H1 (cell line): Measurements from ENCODE around the gene GNG7.
A peak's percentile ranks its signal among the peaks of the same experiment; 100 is the strongest.

Experiments
- CTCF ChIP-seq, 3 experiments: IDR thresholded peaks; 1 replicate in 2 of 3; 2 replicates in 1 of 3; pipeline versions ENCODE4 v1.5.1 to v1.6.1; 2011; ENCODE audit warnings: low read length in 3 of 3, mild to moderate bottlenecking in 3 of 3, inconsistent platforms in 2 of 3, low read depth in 1 of 3, moderate library complexity in 1 of 3; ENCODE audit not compliant: insufficient read depth in 1 of 3; ENCODE audit errors: control extremely low read depth in 1 of 3
- FOSL1 ChIP-seq: IDR thresholded peaks from 2 replicates; pipeline ENCODE4 v1.6.1; 2011; ENCODE audit warnings: mild to moderate bottlenecking, low read depth, low read length, moderate library complexity; ENCODE audit not compliant: insufficient read depth
- RFX5 ChIP-seq: IDR thresholded peaks from 2 replicates; pipeline ENCODE4 v1.6.1; 2011; ENCODE audit warnings: low read depth, low read length, improper control_type of control experiment, borderline replicate concordance
- TEAD4 ChIP-seq: IDR thresholded peaks from 2 replicates; pipeline ENCODE4 v1.6.1; 2012; ENCODE audit warnings: low read depth, low read length, inconsistent platforms, mixed read lengths

DNA sequence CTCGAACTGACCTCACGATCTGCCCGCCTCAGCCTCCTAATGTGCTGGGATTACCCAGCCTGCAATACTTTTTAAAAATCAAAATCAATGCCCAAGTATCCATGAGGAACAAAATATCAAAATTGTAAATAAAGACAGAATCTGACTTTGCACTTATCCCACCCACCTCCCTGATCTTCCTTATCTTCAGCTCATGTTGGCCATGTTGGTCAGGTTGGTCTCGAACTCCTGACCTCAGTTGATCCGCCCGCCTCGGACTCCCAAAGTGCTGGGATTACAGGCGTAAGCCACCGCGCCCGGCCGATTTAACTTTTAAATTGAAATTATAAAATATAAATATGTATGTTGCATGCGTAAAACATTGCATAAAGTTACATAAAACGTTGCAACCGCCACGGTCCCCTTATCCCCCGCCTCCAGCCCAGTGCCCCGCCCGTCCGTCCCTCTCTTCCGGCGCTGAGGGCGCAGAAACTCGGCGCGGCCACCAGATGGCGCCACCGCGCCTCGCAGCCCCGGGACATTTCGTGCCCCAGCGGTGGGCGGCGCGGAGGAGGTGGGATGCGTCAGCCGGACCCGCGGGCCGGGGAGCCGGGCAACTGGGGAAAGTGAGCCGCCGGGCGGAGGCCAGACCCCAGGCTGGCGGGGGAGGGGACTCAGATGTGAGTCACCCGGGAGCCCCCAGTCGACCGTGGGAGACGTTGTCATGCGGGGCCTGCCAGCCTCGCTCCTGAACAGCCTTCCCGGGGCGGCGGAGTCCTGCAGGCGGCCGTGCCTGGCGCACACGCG is 228.1 kb downstream of the GNG7 start:
- TF ChIP-seq CTCF (IDR thresholded peaks at IDR 0.05; ENCODE audit: control extremely low read depth in 1 of 3, insufficient read depth in 1 of 3, low read depth in 1 of 3, low read length in 3 of 3): peak; percentile 83 to 98 (median 85)
- TF ChIP-seq RFX5: no peak
- no peak for TF ChIP-seq FOSL1
- 0 out of 2 replicates have a peak, but pooled peaks have one; percentile 8 for TF ChIP-seq TEAD4
